ENCODE measurements around the gene RNF169. TPM values are rescaled to one million over a fixed set of nuclear protein-coding genes. Genes with fewer than 3 reads are reported as not detected.

RNF169 gene
- total RNA-seq, 1 donor from 2014 or later = 16.3 TPM

- Histone ChIP-seq H3K4me3 (ENCODE audit: low read depth, low read length) (no peak overlapping the region), H3K36me3 (ENCODE audit: control insufficient read depth, insufficient read depth, low read length) (peaks cover 1% of the 10 kb centered on the region), H3K27me3 (ENCODE audit: control insufficient read depth, insufficient read depth, low read length) (no peaks in the 10 kb centered on the region)
- TF ChIP-seq CTCF (IDR thresholded peaks at IDR 0.05; ENCODE audit: insufficient read depth, low read length, poor library complexity, severe bottlenecking) = no peak
- DNase-seq (ENCODE audit: low read depth) = no peak
Observed at GRCh38 chr11:74844865-74845264, 96.2 kb downstream of the RNF169 start.

- DNase-seq (ENCODE audit: low read depth) = no peak
- H3K36me3 ChIP-seq (ENCODE audit: control insufficient read depth, insufficient read depth, low read length) = peaks cover 1% of the 10 kb centered on the region
Observed at GRCh38 chr11:74845978-74846517, 97.4 kb downstream of the RNF169 start.

GRCh38 chr11:74846770-74847169 lies 98.1 kb downstream of the RNF169 start:
- no peak for TF ChIP-seq CTCF (IDR thresholded peaks at IDR 0.05; ENCODE audit: insufficient read depth, low read length, poor library complexity, severe bottlenecking)
- no peak overlapping the region for H3K4me3 ChIP-seq (ENCODE audit: low read depth, low read length)
- H3K36me3 ChIP-seq (ENCODE audit: control insufficient read depth, insufficient read depth, low read length) = peaks cover 1% of the 10 kb centered on the region
- no peak for DNase-seq (ENCODE audit: low read depth)
- H3K27me3 ChIP-seq (ENCODE audit: control insufficient read depth, insufficient read depth, low read length) = no peaks in the 10 kb centered on the region

More at GRCh38 chr11:74845978-74846517, 97.4 kb downstream of the RNF169 start:
- TF ChIP-seq CTCF (IDR thresholded peaks at IDR 0.05; ENCODE audit: insufficient read depth, low read length, poor library complexity, severe bottlenecking) = no peak
- H3K27me3 ChIP-seq (ENCODE audit: control insufficient read depth, insufficient read depth, low read length) = no peaks in the 10 kb centered on the region
- H3K4me3 ChIP-seq (ENCODE audit: low read depth, low read length) = no peak overlapping the region

- Histone ChIP-seq H3K27me3 (ENCODE audit: control insufficient read depth, insufficient read depth, low read length) (no peaks in the 10 kb centered on the region), H3K4me3 (ENCODE audit: low read depth, low read length) (no peak overlapping the region), H3K36me3 (ENCODE audit: control insufficient read depth, insufficient read depth, low read length) (peaks cover 1% of the 10 kb centered on the region)
- no peak for TF ChIP-seq CTCF (IDR thresholded peaks at IDR 0.05; ENCODE audit: insufficient read depth, low read length, poor library complexity, severe bottlenecking)
- DNase-seq (ENCODE audit: low read depth) = no peak
Observed at GRCh38 chr11:74847395-74847794, 98.7 kb downstream of the RNF169 start.

- no peak for DNase-seq (ENCODE audit: low read depth)
- TF ChIP-seq CTCF (IDR thresholded peaks at IDR 0.05; ENCODE audit: insufficient read depth, low read length, poor library complexity, severe bottlenecking) = no peak
- Histone ChIP-seq H3K4me3 (ENCODE audit: low read depth, low read length) (no peak overlapping the region), H3K27me3 (ENCODE audit: control insufficient read depth, insufficient read depth, low read length) (no peaks in the 10 kb centered on the region), H3K36me3 (ENCODE audit: control insufficient read depth, insufficient read depth, low read length) (no peaks in the 10 kb centered on the region)
Observed at GRCh38 chr11:74847895-74848294, 99.2 kb downstream of the RNF169 start.
